ENCODE measurements around the gene CRB3. TPM values are rescaled to one million over a fixed set of nuclear protein-coding genes. Genes with fewer than 3 reads are reported as not detected.

Gene CRB3
- not detected for polyA plus RNA-seq (2013, experiment 1 of 4)
- 0.36 TPM for polyA plus RNA-seq (2013, experiment 2 of 4)
- polyA plus RNA-seq (2013, experiment 3 of 4) = 0.43 TPM
- polyA plus RNA-seq (2013, experiment 4 of 4) = 0.28 TPM

GRCh38 chr19:6464070-6464873 is at the start of gene CRB3:
CRB3 (plus strand) TSS chr19:6464271; CDS start chr19:6464702, 431 bp downstream.
- WGBS, 2 experiments = 2 to 3% methylated on average over 65 of the region's 65 CpGs
- peaks cover 6% of the 10 kb centered on the region for H3K4me1 ChIP-seq (ENCODE audit: control insufficient read depth, insufficient read depth, low read length)
- peak within 1 kb of the TSS; percentile 33 for H3K4me3 ChIP-seq (ENCODE audit: insufficient read depth, low read depth, low read length)
- H3K27ac ChIP-seq (ENCODE audit: insufficient read depth, low read depth, low read length, poor library complexity, severe bottlenecking) = no peak within 1 kb of the TSS
- H3K36me3 ChIP-seq (ENCODE audit: control insufficient read depth, insufficient read depth, low read length) = no peaks in the 10 kb centered on the region
- H3K9me3 ChIP-seq (ENCODE audit: control insufficient read depth, low read length) = no peaks in the 10 kb centered on the region
- peaks cover 49% of the 10 kb centered on the region for H3K27me3 ChIP-seq (ENCODE audit: control insufficient read depth, insufficient read depth, low read length, poor library complexity, severe bottlenecking)

GRCh38 chr19:6414793-6415590 is 49.1 kb upstream of the CRB3 start:
- Histone ChIP-seq H3K4me1 (ENCODE audit: control insufficient read depth, insufficient read depth, low read length) (no peaks in the 10 kb centered on the region), H3K36me3 (ENCODE audit: control insufficient read depth, insufficient read depth, low read length) (peaks cover 59% of the 10 kb centered on the region)
- WGBS, 2 experiments = 95 to 96% methylated on average over 47 of the region's 47 CpGs

GRCh38 chr19:6415591-6416190 is 48.4 kb upstream of the CRB3 start:
- Histone ChIP-seq H3K36me3 (ENCODE audit: control insufficient read depth, insufficient read depth, low read length) (peaks cover 66% of the 10 kb centered on the region), H3K4me1 (ENCODE audit: control insufficient read depth, insufficient read depth, low read length) (no peaks in the 10 kb centered on the region), H3K27ac (ENCODE audit: insufficient read depth, low read depth, low read length, poor library complexity, severe bottlenecking) (no peak overlapping the region), H3K4me3 (ENCODE audit: insufficient read depth, low read depth, low read length) (no peak overlapping the region), H3K9me3 (ENCODE audit: control insufficient read depth, low read length) (no peaks in the 10 kb centered on the region), H3K27me3 (ENCODE audit: control insufficient read depth, insufficient read depth, low read length, poor library complexity, severe bottlenecking) (no peaks in the 10 kb centered on the region)
- WGBS, 2 experiments = 96 to 97% methylated on average over 32 of the region's 32 CpGs

More at GRCh38 chr19:6414793-6415590, 49.1 kb upstream of the CRB3 start:
- Histone ChIP-seq H3K27me3 (ENCODE audit: control insufficient read depth, insufficient read depth, low read length, poor library complexity, severe bottlenecking) (no peaks in the 10 kb centered on the region), H3K9me3 (ENCODE audit: control insufficient read depth, low read length) (no peaks in the 10 kb centered on the region), H3K27ac (ENCODE audit: insufficient read depth, low read depth, low read length, poor library complexity, severe bottlenecking) (no peak overlapping the region), H3K4me3 (ENCODE audit: insufficient read depth, low read depth, low read length) (no peak overlapping the region)

GRCh38 chr19:6416658-6417405 is 47.2 kb upstream of the CRB3 start:
- peaks cover 72% of the 10 kb centered on the region for H3K36me3 ChIP-seq (ENCODE audit: control insufficient read depth, insufficient read depth, low read length)
- H3K27ac ChIP-seq (ENCODE audit: insufficient read depth, low read depth, low read length, poor library complexity, severe bottlenecking) = no peak overlapping the region
- no peaks in the 10 kb centered on the region for H3K4me1 ChIP-seq (ENCODE audit: control insufficient read depth, insufficient read depth, low read length)
- H3K4me3 ChIP-seq (ENCODE audit: insufficient read depth, low read depth, low read length) = no peak overlapping the region
- no peaks in the 10 kb centered on the region for H3K9me3 ChIP-seq (ENCODE audit: control insufficient read depth, low read length)
- no peaks in the 10 kb centered on the region for H3K27me3 ChIP-seq (ENCODE audit: control insufficient read depth, insufficient read depth, low read length, poor library complexity, severe bottlenecking)
- WGBS, 2 experiments = 96 to 97% methylated on average over 29 of the region's 29 CpGs

- Histone ChIP-seq H3K4me1 (ENCODE audit: control insufficient read depth, insufficient read depth, low read length) (no peaks in the 10 kb centered on the region), H3K9me3 (ENCODE audit: control insufficient read depth, low read length) (no peaks in the 10 kb centered on the region), H3K27me3 (ENCODE audit: control insufficient read depth, insufficient read depth, low read length, poor library complexity, severe bottlenecking) (no peaks in the 10 kb centered on the region), H3K27ac (ENCODE audit: insufficient read depth, low read depth, low read length, poor library complexity, severe bottlenecking) (peak overlapping the region; percentile 1), H3K36me3 (ENCODE audit: control insufficient read depth, insufficient read depth, low read length) (peaks cover 72% of the 10 kb centered on the region), H3K4me3 (ENCODE audit: insufficient read depth, low read depth, low read length) (no peak overlapping the region)
- WGBS, 2 experiments = 91 to 93% methylated on average over 33 of the region's 33 CpGs
These were observed 46.1 kb upstream of the CRB3 start for GRCh38 chr19:6417713-6418561.

GRCh38 chr19:6418562-6418932 is 45.5 kb upstream of the CRB3 start:
- Histone ChIP-seq H3K27ac (ENCODE audit: insufficient read depth, low read depth, low read length, poor library complexity, severe bottlenecking) (no peak overlapping the region), H3K36me3 (ENCODE audit: control insufficient read depth, insufficient read depth, low read length) (peaks cover 72% of the 10 kb centered on the region), H3K4me1 (ENCODE audit: control insufficient read depth, insufficient read depth, low read length) (no peaks in the 10 kb centered on the region), H3K27me3 (ENCODE audit: control insufficient read depth, insufficient read depth, low read length, poor library complexity, severe bottlenecking) (no peaks in the 10 kb centered on the region), H3K9me3 (ENCODE audit: control insufficient read depth, low read length) (no peaks in the 10 kb centered on the region), H3K4me3 (ENCODE audit: insufficient read depth, low read depth, low read length) (no peak overlapping the region)
- WGBS, 2 experiments = 95 to 97% methylated on average over 19 of the region's 19 CpGs

- Histone ChIP-seq H3K27ac (ENCODE audit: insufficient read depth, low read depth, low read length, poor library complexity, severe bottlenecking) (no peak overlapping the region), H3K9me3 (ENCODE audit: control insufficient read depth, low read length) (no peaks in the 10 kb centered on the region), H3K4me1 (ENCODE audit: control insufficient read depth, insufficient read depth, low read length) (no peaks in the 10 kb centered on the region), H3K4me3 (ENCODE audit: insufficient read depth, low read depth, low read length) (no peak overlapping the region), H3K27me3 (ENCODE audit: control insufficient read depth, insufficient read depth, low read length, poor library complexity, severe bottlenecking) (no peaks in the 10 kb centered on the region), H3K36me3 (ENCODE audit: control insufficient read depth, insufficient read depth, low read length) (peaks cover 47% of the 10 kb centered on the region)
- WGBS, 2 experiments = 95 to 96% methylated on average over 20 of the region's 20 CpGs
These were observed 42.7 kb upstream of the CRB3 start for GRCh38 chr19:6421075-6422014.

GRCh38 chr19:6423499-6424194 is 40.4 kb upstream of the CRB3 start:
- Histone ChIP-seq H3K27ac (ENCODE audit: insufficient read depth, low read depth, low read length, poor library complexity, severe bottlenecking) (no peak overlapping the region), H3K9me3 (ENCODE audit: control insufficient read depth, low read length) (no peaks in the 10 kb centered on the region)
- WGBS, 2 experiments = 1% methylated on average over 20 of the region's 20 CpGs

More at GRCh38 chr19:6423499-6424194, 40.4 kb upstream of the CRB3 start:
- Histone ChIP-seq H3K27me3 (ENCODE audit: control insufficient read depth, insufficient read depth, low read length, poor library complexity, severe bottlenecking) (no peaks in the 10 kb centered on the region), H3K4me1 (ENCODE audit: control insufficient read depth, insufficient read depth, low read length) (no peaks in the 10 kb centered on the region), H3K4me3 (ENCODE audit: insufficient read depth, low read depth, low read length) (peak overlapping the region; percentile 79), H3K36me3 (ENCODE audit: control insufficient read depth, insufficient read depth, low read length) (peaks cover 26% of the 10 kb centered on the region)
